Caki2 (cell line): Measurements from ENCODE around the gene TIMM17A. TPM values are rescaled to one million over a fixed set of nuclear protein-coding genes. Genes with fewer than 3 reads are reported as not detected.

ENCODE experiments used
- DNase-seq: peaks from one replicate; pipeline ENCODE4 v3.0.0-alpha.2; 2015; ENCODE audit warnings: low read depth
- in situ Hi-C: cut with HindIII; loops from 2 replicates; pipeline ENCODE4 v1.10.0; 2016; ENCODE audit warnings: low sequenced_read_pairs, low pct_unique_long_range_greater_than_20kb, mixed read lengths
- total RNA-seq: library from RNA; depleted of rRNA; stranded (reverse); fragments of >200 nt; shearing (Covaris generic); gene quantifications from 2 replicates; pipeline ENCODE4 v1.2.3, GENCODE V29; 2014; ENCODE audit warnings: low replicate concordance; rRNA removed

Gene TIMM17A
- total RNA-seq, result 48.8 and 56.4 TPM in 2 replicates

- DNase-seq, result peak; percentile 94
- in situ Hi-C loops, result no loop called here
Observed at GRCh38 chr1:201955009-201955728, at the start of gene TIMM17A. TIMM17A (plus strand) TSS chr1:201955503; CDS start chr1:201955527, 24 bp downstream.

GRCh38 chr1:201906336-201906735, 49.0 kb upstream of the TIMM17A start:
- in situ Hi-C loops, result no loop called here
- DNase-seq, result no peak

GRCh38 chr1:201907621-201908020, 47.7 kb upstream of the TIMM17A start:
- no peak for DNase-seq
- in situ Hi-C loops, result no loop called here

GRCh38 chr1:201911826-201912571, 43.3 kb upstream of the TIMM17A start:
- DNase-seq, result no peak
- in situ Hi-C loops, result no loop called here

- in situ Hi-C loops, result no loop called here
- DNase-seq, result no peak
Observed at GRCh38 chr1:201912832-201913231, 42.5 kb upstream of the TIMM17A start.

- in situ Hi-C loops, result no loop called here
- DNase-seq, result no peak
Observed at GRCh38 chr1:201914456-201915235, 40.7 kb upstream of the TIMM17A start.

GRCh38 chr1:201916649-201917249, 38.6 kb upstream of the TIMM17A start:
- DNase-seq, result peak; percentile 89
- in situ Hi-C loops, result no loop called here

GRCh38 chr1:201917362-201918033, 37.8 kb upstream of the TIMM17A start:
- DNase-seq, result no peak
- in situ Hi-C loops, result no loop called here

GRCh38 chr1:201918343-201918742, 37.0 kb upstream of the TIMM17A start:
- no peak for DNase-seq
- in situ Hi-C loops, result no loop called here

GRCh38 chr1:201921952-201922558, 33.2 kb upstream of the TIMM17A start:
- in situ Hi-C loops, result no loop called here
- no peak for DNase-seq

- in situ Hi-C loops, result no loop called here
- no peak for DNase-seq
Observed at GRCh38 chr1:201925301-201925567, 30.1 kb upstream of the TIMM17A start.

- in situ Hi-C loops, result no loop called here
- no peak for DNase-seq
Observed at GRCh38 chr1:201925981-201926645, 29.2 kb upstream of the TIMM17A start.

GRCh38 chr1:201928266-201928665, 27.0 kb upstream of the TIMM17A start:
- no peak for DNase-seq
- in situ Hi-C loops, result no loop called here

GRCh38 chr1:201930137-201930536, 25.2 kb upstream of the TIMM17A start:
- in situ Hi-C loops, result no loop called here
- no peak for DNase-seq

GRCh38 chr1:201930803-201931202, 24.5 kb upstream of the TIMM17A start:
- no peak for DNase-seq
- in situ Hi-C loops, result no loop called here

- in situ Hi-C loops, result no loop called here
- no peak for DNase-seq
Observed at GRCh38 chr1:201933840-201934430, 21.4 kb upstream of the TIMM17A start.

- peak; percentile 28 for DNase-seq
- in situ Hi-C loops, result no loop called here
Observed at GRCh38 chr1:201937624-201938213, 17.6 kb upstream of the TIMM17A start.
